ENCODE results near the gene EFCAB5.
A peak's percentile ranks its signal among the peaks of the same experiment; 100 is the strongest.
"Not testable (repeated sequence)": the region's sequence is repeated elsewhere in the genome, so short reads cannot be mapped to it uniquely, and the experiment has no call there.

Gene EFCAB5

GRCh38 chr17:29941334-29941733 is at the start of gene EFCAB5:
Gene EFCAB5 (plus strand): TSS chr17:29941634. CDS start chr17:29941797, 163 bp downstream.
- no peak for DNase-seq (ENCODE audit: low spot score)

DNA sequence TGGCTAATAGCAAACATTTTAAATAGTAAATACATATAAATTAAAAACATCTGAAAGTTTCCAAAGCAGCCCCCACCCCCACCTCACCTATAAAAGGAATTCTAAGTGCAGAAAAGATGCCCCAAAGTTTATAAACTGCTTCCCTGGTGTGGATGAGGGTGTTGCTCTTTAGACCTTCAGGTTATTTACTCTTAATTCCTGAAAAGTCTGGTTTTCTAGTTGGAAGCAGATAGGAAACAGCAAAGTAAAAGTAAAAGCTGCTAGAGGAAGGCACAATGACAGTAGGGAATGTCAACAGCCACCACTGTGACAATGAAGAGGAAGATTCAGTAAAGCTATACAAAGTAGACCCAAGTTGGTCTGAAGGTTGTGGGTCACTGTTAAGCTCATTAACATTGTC is 49.2 kb upstream of the EFCAB5 start:
- DNase-seq (ENCODE audit: low spot score): no peak

- DNase-seq (ENCODE audit: low spot score): not testable (repeated sequence)
Measured at GRCh38 chr17:29897136-29897535, 44.3 kb upstream of the EFCAB5 start.

DNA sequence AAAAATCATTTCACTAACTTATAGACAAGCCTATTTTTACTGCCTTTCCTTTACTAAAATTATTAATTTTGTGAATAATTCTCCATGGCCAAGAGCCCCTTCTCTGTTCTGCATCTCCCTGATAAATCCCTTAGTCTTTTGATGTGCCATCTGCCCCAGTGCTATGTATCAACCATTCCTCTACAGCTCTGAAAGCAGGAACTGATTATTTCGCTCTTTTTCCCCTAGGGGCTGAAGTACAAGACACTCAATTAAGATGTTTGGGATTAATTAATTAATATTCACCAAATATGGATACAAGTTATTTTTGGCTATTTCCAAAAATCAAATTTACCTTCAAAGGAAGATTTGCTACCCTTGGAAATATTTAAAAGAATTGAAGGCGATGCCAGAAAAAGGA is 38.0 kb upstream of the EFCAB5 start:
- DNase-seq (ENCODE audit: low spot score): no peak

GRCh38 chr17:29905086-29905878 is 36.2 kb upstream of the EFCAB5 start:
- no peak for DNase-seq (ENCODE audit: low spot score)

GRCh38 chr17:29905879-29906167 is 35.6 kb upstream of the EFCAB5 start:
- no peak for DNase-seq (ENCODE audit: low spot score)

- no peak for DNase-seq (ENCODE audit: low spot score)
Measured at GRCh38 chr17:29906969-29907368, 34.5 kb upstream of the EFCAB5 start.

DNA sequence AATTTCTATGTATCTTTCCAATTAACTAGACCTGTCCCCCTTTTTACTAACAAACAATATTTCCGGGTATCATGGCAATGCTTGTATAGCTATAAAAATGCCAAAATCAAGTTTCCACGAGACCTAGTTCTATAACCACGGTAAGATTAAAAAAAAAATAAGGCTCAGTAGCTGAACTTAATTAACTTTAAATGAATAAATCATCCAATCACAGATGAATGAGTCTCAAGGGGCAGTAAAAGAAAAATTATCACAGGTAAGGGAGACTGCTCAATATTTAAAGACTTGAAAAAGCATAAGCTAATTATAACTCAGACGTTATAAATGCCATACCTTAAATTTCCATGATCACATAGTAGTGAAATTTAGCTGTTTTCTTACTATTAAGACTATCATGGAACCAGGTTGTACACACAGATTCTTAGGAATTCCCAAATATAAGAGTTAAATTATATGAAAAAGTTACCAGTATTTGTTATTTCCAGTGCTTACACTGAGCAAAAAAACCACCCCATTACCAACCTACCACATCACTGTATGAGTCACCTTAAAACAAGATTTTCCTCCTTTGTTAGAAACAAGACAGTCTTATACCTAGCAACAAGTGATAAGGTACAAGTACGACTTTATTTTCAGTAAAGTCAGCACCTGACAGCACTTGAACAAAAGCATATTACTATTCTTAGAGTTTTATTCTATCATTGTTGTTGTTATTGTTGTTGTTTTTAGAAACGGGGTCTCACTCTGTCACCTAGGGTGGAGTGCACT is 32.0 kb upstream of the EFCAB5 start:
- DNase-seq (ENCODE audit: low spot score): no peak

GRCh38 chr17:29911641-29912177 is 29.7 kb upstream of the EFCAB5 start:
- no peak for DNase-seq (ENCODE audit: low spot score)

DNA sequence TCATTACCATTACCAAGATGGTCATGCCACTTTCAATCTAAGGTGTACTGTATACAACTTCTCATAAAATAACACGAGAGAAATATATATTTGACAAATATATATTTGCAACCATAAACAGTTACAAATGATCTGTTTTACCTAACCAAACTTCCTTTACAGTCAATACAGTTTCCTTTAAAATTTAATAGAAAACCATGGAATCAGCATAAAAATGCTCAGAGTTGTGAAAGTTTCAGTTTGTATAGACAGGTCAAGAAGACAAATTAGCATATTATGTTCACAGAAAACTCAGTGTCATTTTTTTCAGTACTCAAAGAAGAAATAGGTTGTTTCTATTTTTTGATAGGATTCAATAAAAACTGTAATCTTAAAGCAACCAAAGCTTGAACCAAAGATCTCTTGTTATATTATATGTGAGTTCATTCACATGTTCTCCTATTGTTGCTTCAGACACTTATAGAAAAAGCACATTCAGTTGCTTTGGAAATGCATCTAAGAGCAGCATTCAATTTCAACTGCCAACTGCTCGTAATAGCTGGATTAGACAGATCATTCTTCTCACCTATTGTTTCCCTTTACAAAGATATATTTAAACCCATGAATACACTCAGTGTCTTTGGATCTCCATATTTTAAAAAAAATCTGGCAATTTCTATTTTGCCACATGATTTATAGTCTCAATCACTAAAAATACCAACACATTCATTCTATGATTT is 26.5 kb upstream of the EFCAB5 start:
- DNase-seq (ENCODE audit: low spot score): no peak

DNA sequence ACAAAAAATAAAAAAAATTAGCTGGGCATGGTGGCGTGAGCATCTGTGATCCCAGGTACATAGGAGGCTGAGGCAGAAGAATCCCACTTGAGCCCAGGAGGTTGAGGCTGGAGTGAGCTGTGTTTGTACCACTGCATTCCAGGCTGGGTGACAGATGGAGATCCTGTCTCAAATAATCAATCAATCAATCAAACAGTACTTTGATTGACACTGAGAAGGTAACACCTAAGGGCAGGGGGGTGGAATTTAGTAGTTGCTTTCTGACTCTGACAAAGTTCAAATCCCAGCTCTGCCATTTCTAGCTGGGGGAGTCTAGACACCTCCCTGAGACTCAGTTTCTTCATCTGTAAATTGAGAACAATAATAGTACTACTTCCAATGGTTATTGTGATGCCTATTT is 23.4 kb upstream of the EFCAB5 start:
- no peak for DNase-seq (ENCODE audit: low spot score)

- no peak for DNase-seq (ENCODE audit: low spot score)
Measured at GRCh38 chr17:29918922-29919856, 22.2 kb upstream of the EFCAB5 start.

DNA sequence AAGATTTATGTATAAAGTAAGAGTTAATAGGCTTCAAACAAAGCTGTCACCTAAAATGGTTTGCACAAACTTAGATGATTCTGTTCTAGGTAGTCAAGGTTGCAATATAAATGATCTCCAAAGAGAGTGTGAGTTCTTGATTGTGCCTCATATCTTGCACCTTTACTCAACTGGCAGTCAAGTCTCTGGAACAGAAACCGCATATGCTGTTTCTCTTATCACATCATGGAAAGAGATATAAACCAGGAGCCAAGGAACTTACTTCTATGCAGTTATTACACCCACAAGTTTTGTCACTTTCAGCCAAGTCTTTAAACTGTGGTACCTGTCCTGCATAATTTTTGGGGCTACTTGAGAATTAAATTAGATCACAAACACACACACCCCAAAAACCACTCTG is 16.6 kb upstream of the EFCAB5 start:
- no peak for DNase-seq (ENCODE audit: low spot score)

DNA sequence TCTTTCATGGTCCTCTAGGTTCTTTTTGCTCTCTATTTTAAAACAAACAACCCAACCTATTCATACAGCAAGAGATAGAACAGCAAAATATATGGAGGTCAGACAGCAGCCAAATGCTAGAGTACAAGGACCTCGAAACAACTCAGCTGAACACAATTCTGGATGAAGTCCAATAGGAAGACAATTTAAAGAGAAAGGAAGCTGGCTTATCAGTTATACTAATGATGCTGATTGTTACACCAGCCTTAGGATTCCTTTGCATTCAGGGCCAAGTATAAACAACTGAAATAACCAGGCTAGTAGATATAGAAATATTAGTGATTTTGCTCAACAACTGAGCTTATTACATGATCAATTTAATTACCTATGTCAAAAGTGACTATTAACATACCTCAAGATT is 13.9 kb upstream of the EFCAB5 start:
- DNase-seq (ENCODE audit: low spot score): no peak

DNA sequence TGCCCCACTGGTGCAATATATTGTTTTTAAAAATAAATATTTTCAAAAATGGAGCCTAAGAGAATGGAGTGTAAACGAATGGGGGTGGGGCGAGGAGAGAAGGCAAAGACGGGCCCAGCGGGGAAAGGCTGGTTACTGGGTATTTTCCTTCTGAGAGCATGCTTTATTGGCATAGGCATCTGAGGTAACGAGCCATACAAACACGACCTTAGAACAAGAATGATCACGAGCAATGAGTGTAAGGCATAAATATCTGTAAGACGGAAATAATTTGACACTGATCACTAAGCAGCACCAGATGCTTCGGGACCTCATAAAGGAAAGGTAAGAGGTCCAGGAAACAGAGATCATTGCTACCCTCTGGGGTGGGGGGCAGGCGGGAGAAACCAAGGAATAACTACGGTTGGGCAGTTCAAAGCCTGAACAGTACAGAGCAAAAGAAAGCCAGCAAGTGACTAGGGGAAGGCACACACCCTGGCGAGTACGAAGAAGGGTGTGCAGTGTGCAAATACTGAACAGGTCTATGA is 12.4 kb upstream of the EFCAB5 start:
- peak; percentile 33 for DNase-seq (ENCODE audit: low spot score)

- DNase-seq (ENCODE audit: low spot score): peak; percentile 88
Measured at GRCh38 chr17:29929533-29930408, 11.7 kb upstream of the EFCAB5 start, which contains the start of gene SSH2. Gene SSH2 (minus strand): TSS chr17:29930228. CDS start chr17:29930000, 228 bp downstream.

- no peak for DNase-seq (ENCODE audit: low spot score)
Measured at GRCh38 chr17:29930409-29931010, 10.9 kb upstream of the EFCAB5 start.

GRCh38 chr17:29931231-29931932 is 10.1 kb upstream of the EFCAB5 start:
- peak; percentile 52 for DNase-seq (ENCODE audit: low spot score)

DNA sequence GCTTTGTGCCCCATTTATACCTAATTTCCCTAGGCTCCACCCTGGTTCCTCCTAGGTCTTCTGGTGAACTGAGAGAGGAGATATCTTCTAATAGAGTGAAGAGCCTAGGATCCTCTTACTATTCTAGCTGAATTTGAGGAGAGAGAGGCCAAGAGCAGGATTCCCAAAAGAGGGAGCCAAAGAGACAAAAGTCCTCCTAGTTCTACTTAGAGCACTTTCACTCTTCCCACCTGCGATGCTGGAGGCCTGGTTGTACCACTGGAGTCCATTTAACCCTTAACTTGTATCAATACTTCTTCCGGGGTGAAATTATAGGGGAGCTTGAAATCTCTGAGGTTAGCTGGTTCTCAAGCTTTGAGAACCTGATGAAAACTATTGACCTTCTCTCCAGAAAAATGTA is 8.1 kb upstream of the EFCAB5 start:
- DNase-seq (ENCODE audit: low spot score): peak; percentile 26
